Measurements from ENCODE around the gene TBC1D19.
"Not testable (repeated sequence)": the region's sequence is repeated elsewhere in the genome, so short reads cannot be mapped to it uniquely, and the experiment has no call there.

TBC1D19 gene

DNA sequence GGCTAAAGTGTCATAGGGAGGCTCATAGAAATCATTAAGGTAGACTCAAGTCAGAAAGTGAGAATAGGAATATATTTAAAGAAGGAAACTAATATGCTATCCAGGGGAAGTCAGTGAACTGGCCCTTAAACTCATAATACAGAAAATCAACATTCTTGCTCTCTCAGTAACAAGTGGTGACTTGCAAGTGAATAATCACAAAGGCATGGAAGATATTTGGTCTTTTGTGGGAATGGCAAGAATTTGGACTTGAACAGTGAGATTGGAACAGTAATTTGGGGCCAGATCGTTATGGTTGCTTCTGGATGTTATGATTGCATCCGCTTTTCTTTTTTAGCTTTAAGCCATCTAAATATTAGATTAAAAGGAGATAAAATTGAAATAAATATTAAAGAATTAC, 103.8 kb downstream of the TBC1D19 start:
- DNase-seq: no peak

GRCh38 chr4:26690506-26690905, 106.6 kb downstream of the TBC1D19 start:
- DNase-seq: no peak

- DNase-seq: no peak
Measured at GRCh38 chr4:26692014-26692726, 108.3 kb downstream of the TBC1D19 start.

- not testable (repeated sequence) for DNase-seq
Measured at GRCh38 chr4:26694131-26694530, 110.2 kb downstream of the TBC1D19 start.

GRCh38 chr4:26700110-26700509, 116.2 kb downstream of the TBC1D19 start:
- no peak for DNase-seq

- DNase-seq: no peak
Measured at GRCh38 chr4:26701095-26701494, 117.2 kb downstream of the TBC1D19 start.

DNA sequence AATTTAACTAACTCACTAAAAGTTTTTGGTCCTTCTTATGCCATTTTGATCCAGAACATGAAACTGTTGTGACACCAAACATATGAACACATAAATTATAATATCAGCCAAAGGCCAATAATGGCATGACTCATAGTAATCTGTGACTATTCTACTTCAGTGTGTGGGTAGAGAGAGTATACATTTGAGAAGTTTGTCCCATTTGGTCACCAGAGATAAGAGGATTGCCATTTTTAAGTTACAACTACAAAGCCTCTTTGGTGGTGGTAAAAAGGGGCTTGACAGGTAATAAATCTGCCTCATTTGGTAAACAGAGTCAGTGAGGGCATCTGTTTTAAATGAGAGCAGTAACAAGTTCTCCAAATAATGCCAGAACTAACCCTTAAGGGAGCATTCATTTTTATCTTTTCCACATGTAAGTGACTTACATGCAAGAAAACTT, 117.9 kb downstream of the TBC1D19 start:
- DNase-seq: no peak

GRCh38 chr4:26707342-26707741, 123.5 kb downstream of the TBC1D19 start:
- DNase-seq: no peak

GRCh38 chr4:26709246-26709645, 125.4 kb downstream of the TBC1D19 start:
- no peak for DNase-seq

- DNase-seq: no peak
Measured at GRCh38 chr4:26713563-26714151, 129.8 kb downstream of the TBC1D19 start.

GRCh38 chr4:26715636-26716242, 131.9 kb downstream of the TBC1D19 start:
- DNase-seq: no peak

DNA sequence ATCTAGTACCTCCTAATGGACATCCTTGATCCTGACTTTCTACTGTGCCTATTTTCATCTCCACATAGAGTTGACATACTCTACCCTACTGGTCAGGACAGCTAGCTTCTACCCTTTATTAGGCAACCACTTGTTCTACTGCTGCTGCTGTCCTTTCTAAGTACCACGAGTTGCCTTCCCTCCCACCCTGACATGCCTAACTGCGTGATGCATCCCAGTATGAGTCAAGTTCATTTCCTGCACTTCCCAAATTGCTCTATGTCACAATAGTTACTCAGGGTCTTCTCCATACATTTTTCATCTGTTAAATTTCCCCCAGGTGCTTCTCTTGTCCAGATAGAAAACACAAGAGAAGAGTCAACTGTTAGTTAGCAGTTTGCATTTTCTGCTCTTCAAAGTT, 133.4 kb downstream of the TBC1D19 start:
- DNase-seq: no peak

- no peak for DNase-seq
Measured at GRCh38 chr4:26719954-26720552, 136.2 kb downstream of the TBC1D19 start.

DNA sequence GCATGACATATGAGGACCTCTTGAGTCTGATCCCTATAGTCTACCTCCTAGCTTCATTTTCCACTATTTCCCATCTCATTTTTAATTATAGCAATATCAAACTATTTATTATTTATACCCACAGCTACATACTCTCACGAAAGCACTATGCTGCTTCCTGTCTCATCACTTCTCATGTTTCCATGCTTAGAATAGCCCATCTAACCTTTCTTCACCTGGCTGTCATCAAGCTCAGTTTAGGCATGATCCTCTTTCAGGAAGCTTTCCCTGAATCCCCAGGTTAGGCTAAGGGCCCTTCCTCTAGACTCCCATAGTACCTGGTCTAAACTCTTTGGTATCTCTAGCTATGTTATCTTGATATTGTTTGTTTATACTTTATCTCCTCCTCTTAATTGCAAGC, 137.8 kb downstream of the TBC1D19 start:
- DNase-seq: no peak

- no peak for DNase-seq
Measured at GRCh38 chr4:26723216-26723615, 139.3 kb downstream of the TBC1D19 start.

DNA sequence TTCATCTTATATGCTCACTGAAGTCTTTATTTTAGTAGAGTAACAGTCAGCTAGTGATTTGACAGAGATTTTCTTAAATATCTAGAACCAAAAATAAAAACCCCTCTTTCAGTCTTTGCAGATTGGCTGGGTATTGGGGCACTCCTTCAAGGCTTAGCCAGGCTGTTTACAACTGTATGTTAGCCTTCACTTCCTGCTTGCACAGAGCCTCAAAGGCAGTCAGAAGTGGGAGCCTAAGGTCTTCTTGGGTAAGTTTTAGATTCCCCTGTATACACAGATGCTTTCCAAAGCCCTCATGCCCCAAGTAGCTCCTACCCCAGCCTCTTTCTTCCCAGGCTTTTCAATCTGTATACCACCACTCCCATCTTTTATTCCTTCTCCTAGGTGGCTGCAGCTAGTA, 140.7 kb downstream of the TBC1D19 start:
- no peak for DNase-seq

DNA sequence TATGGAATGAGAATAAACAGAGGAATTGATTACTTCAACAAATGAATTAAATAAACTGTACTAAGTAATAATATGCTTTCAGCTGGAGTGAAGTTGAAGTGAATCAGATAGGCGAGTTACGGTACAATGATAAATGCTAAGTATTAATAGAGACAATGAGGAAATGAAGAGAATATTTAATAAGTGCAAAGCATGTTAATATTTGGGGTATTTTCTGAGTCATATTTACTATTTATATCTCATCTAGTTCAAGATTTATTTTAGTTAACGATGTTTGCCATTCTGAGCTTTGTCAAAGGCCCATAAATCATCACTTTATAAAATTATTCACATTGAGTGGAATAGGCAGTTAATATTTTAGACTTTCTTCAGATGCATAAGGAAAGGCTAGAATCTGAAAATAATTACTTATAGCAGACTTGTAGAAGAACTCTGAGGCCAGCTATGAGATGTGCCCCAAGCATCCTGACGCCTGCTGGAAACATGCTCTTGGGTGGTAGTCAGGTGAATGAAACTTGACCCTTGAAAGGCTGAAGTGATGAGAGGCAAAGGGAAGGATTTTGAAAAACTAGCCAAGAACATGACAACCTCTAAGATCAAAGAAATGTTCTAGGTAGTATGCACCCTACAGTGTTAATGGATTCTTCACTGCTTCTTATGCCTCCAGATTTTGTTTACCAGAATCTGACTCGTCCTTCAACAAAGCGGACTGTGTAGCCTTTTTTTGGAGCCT, 142.9 kb downstream of the TBC1D19 start:
- DNase-seq: no peak

DNA sequence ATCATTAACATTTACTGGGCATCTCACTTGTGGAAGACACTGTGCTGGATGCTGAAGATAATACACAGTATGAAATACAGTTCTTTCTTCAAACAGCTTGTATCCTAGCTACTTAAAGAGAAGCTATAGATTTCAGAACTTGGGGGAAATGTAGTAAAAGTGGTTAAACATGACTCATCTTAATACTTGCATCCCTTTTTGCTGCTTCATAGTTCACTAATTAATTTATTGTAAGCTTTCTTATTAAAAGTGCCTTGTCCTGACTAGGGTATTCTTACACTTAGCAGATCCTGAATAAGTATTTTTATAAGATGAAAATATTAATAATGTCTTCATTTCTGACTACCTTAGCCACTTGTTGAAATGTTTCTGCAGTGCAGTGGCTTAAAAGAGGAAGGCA, 144.0 kb downstream of the TBC1D19 start:
- DNase-seq: no peak

DNA sequence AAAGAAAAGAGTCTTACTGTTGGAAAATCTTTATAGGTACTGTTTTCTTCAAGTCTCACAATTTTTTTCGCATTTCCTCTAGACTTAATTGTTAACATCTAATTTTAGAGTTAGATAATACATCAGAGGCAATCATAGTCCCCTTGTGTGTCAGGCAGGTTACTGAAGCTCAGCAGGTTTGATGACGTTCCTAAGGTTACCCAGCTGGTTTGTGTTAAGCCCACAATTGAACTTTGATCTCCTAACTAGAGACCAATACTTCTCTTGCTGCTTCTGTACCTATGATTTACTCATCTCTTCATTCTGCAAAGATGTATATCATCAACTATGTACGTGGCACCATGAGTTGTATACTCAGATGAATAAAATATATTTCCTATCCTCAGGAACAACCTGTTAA, 145.1 kb downstream of the TBC1D19 start:
- no peak for DNase-seq

DNA sequence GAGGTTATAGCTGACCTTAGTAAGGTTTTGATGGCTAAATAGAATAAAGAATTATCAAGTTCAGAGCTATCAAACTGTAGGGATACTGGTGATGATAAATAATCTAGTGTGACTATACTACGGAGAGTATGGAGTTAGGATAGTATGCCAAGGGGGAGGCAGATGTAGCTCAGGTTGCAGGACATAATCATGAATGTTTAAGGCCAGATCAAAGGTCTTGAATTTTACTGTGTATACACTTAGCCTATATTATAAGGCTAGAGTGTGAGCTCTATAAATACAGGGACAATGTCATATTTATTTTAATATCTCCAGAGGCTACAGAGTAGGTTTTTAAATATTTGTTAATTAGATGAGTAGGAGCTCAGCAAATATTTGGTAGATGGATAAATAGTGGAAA, 145.7 kb downstream of the TBC1D19 start:
- DNase-seq: no peak

DNA sequence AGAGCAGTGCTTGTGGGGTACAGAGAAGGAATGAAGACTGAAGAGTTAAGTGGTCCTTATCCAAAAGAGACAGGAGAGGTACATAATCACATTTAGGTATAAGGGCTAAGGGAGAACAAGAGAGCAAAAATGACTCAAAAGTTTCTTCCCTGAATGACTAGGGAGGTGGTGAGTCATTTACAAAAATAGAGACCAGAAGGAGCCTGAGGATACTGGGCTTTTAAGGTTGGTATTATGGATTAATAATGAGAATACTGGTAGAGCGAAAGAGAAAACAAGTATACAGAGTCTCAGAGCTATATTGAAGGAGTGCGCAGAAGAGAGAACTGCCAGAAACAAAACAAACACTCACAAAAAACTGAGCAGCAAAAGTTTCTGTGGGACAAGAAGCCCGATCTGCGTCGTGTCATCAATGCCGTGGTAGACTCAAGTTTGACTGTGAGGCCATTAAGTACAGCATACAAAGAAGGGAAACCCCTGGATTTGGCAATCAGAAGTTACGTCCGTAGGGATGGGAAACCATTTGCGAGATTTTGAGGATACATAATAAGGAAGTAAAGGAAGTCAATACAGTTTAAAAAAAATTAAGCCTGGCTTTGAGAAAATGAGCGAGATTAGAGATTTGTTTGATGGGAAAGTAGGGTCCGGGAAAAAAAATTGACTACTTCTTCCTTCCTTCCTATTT, 147.6 kb downstream of the TBC1D19 start:
- no peak for DNase-seq

DNA sequence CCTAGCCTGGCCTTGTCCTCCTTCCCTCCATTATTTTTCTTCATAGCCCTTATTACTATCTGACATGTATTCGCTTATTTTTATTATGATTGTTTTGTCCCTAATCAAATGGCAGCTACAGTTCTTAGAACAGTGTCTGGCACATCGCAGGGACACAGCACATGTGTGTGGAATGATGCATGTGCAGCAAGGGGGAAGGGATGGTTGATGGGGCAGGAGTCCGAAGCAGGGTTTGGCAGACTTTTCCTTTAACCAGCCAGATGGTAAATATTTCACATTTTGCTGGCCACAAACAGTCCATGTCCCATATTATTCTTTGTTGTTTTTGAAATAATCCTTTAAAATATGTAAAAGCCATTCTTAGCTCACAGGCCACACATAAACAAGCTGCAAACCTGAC, 148.5 kb downstream of the TBC1D19 start:
- DNase-seq: no peak

- DNase-seq: no peak
Measured at GRCh38 chr4:26736621-26737020, 152.7 kb downstream of the TBC1D19 start.

Data from stimulated activated CD4-positive, alpha-beta T cell treated with anti-CD3 and anti-CD28 coated beads, Interleukin-4, amount 100 ng/mL, for 4 hours (primary cell).